Activated CD4-positive, alpha-beta memory T cell treated with anti-CD3 and anti-CD28 coated beads for 36 hours (primary cell): ENCODE results near the gene OR2L5. TPM values are rescaled to one million over a fixed set of nuclear protein-coding genes. Genes with fewer than 3 reads are reported as not detected.

Experiments
- CTCF ChIA-PET: fragments of 350-600 bp; sonication (Branson Sonifier 250); formaldehyde crosslinking; loops from one replicate; lab custom pipeline; 2021; ENCODE audit warnings: antibody characterized with exemption, inconsistent platforms; lab: Charles Lee
- POLR2A ChIA-PET: fragments of 350-600 bp; sonication (Branson Sonifier 250); formaldehyde crosslinking; loops from one replicate; lab custom pipeline; 2021; ENCODE audit warnings: antibody characterized with exemption; lab: Charles Lee
- DNase-seq: peaks from one replicate; pipeline ENCODE4 v3.0.0-alpha.2; 2020
- H3K27ac Mint-ChIP-seq: one replicate; pipeline ENCODE4 v1.8.0; 2021; ENCODE audit warnings: mixed read lengths
- H3K27me3 Mint-ChIP-seq: one replicate; pipeline ENCODE4 v1.8.0; 2021; ENCODE audit warnings: mixed read lengths
- H3K36me3 Mint-ChIP-seq: one replicate; pipeline ENCODE4 v1.8.0; 2021; ENCODE audit warnings: mixed read lengths
- H3K4me1 Mint-ChIP-seq: one replicate; pipeline ENCODE4 v1.8.0; 2021; ENCODE audit warnings: low read depth, mixed read lengths
- H3K4me3 Mint-ChIP-seq: one replicate; pipeline ENCODE4 v1.8.0; 2021; ENCODE audit warnings: mild to moderate bottlenecking, mixed read lengths
- H3K9me3 Mint-ChIP-seq: one replicate; pipeline ENCODE4 v1.8.0; 2021; ENCODE audit warnings: mixed read lengths
- intact Hi-C: fragments of 100-400 bp; cut with micrococcal nuclease; formaldehyde crosslinking; loops from one replicate; pipeline ENCODE4 v1.15.1; 2023
- total RNA-seq, 2 experiments: library from RNA; stranded (reverse); gene quantifications; one replicate each; pipeline ENCODE4 v1.2.3, GENCODE V29; 2021

The OR2L5 gene
- total RNA-seq, 2 experiments from 2014 or later, result not detected

DNA sequence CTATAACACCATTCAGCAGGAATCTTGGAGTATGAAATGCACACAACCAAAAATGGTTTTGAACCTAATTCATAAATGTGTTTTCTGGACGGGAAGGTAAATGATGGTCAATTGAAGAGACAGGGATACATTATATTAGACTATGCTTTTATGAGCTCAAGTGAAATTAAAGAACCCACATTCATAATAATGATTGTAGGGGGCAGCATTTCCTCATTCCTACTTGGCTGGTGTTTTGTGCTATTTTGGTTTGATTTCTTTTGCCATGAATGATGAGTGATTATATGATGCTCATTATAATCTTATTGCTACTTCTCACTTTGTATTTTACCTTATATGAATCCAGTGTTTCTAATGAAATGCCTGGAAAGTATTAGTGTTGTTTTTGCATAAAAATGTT is 33.5 kb downstream of the OR2L5 start:
- ChIA-PET POLR2A (no interaction called here), CTCF (no interaction called here)
- Mint-ChIP-seq H3K36me3 (peaks cover 3% of the 10 kb centered on the region), H3K27me3 (no peaks in the 10 kb centered on the region), H3K4me3 (no peak overlapping the region), H3K27ac (no peak overlapping the region), H3K9me3 (peaks cover 31% of the 10 kb centered on the region), H3K4me1 (no peaks in the 10 kb centered on the region)
- DNase-seq, result no peak
- intact Hi-C loops, result no loop called here

DNA sequence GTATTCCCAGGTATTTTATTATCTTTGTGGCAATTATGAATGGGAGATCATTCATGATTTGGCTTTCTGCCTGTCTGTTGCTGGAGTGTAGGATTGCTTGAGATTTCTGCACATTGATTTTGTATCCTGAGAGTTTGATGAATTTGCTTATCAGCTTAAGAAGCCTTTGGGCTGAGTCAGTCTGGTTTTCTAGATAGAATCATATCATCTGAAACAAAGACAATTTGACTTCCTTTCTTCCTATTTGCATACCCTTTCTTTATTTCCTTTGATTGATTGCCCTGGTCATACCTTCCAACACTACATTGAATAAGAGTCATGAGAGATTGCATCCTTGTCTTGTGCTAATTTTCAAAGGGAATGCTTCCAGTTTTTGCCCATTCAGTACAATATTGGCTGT is 41.2 kb downstream of the OR2L5 start:
- DNase-seq, result no peak
- Mint-ChIP-seq H3K27me3 (no peaks in the 10 kb centered on the region), H3K27ac (no peak overlapping the region), H3K36me3 (no peaks in the 10 kb centered on the region), H3K4me3 (no peak overlapping the region), H3K9me3 (peaks cover 29% of the 10 kb centered on the region), H3K4me1 (no peaks in the 10 kb centered on the region)
- intact Hi-C loops, result no loop called here
- POLR2A ChIA-PET, result no interaction called here
- CTCF ChIA-PET, result no interaction called here

GRCh38 chr1:248055261-248055660 is 41.8 kb downstream of the OR2L5 start:
- DNase-seq, result no peak
- POLR2A ChIA-PET, result no interaction called here
- no peak overlapping the region for H3K27ac Mint-ChIP-seq
- CTCF ChIA-PET, result no interaction called here
- no peaks in the 10 kb centered on the region for H3K27me3 Mint-ChIP-seq
- no peak overlapping the region for H3K4me3 Mint-ChIP-seq
- no peaks in the 10 kb centered on the region for H3K4me1 Mint-ChIP-seq
- peaks cover 27% of the 10 kb centered on the region for H3K9me3 Mint-ChIP-seq
- H3K36me3 Mint-ChIP-seq, result no peaks in the 10 kb centered on the region
- intact Hi-C loops, result no loop called here

DNA sequence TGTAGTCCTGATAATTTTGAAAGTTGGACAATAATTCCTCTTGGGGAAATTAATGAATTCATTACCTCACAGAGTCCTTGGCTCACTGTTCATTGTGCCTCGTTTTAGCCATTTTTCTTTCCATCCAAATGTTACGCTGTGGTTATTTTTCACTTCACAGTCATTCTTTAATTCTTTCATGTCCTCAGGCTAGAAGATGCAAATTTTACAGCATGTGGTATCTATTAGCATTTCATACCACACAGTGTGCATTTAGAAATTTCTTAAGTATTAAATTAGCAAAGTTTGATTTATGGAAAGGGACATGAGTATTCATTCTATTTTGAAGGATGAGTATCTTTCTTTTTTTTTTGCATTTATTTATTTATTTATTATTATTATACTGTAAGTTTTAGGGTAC is 51.6 kb downstream of the OR2L5 start:
- H3K27me3 Mint-ChIP-seq, result no peaks in the 10 kb centered on the region
- no peak overlapping the region for H3K4me3 Mint-ChIP-seq
- no peak for DNase-seq
- H3K4me1 Mint-ChIP-seq, result no peaks in the 10 kb centered on the region
- no peaks in the 10 kb centered on the region for H3K36me3 Mint-ChIP-seq
- intact Hi-C loops, result no loop called here
- ChIA-PET CTCF (no interaction called here), POLR2A (no interaction called here)
- H3K9me3 Mint-ChIP-seq, result peaks cover 11% of the 10 kb centered on the region
- no peak overlapping the region for H3K27ac Mint-ChIP-seq

GRCh38 chr1:248065604-248066003 is 52.1 kb downstream of the OR2L5 start:
- POLR2A ChIA-PET, result no interaction called here
- Mint-ChIP-seq H3K27ac (no peak overlapping the region), H3K4me1 (no peaks in the 10 kb centered on the region), H3K27me3 (no peaks in the 10 kb centered on the region), H3K36me3 (no peaks in the 10 kb centered on the region), H3K4me3 (no peak overlapping the region), H3K9me3 (peaks cover 12% of the 10 kb centered on the region)
- no peak for DNase-seq
- CTCF ChIA-PET, result no interaction called here
- intact Hi-C loops, result no loop called here

Other genes with a start within 250 kb of the OR2L5 start
- not detected for gene OR14A16, start 189.5 kb upstream of the OR2L5 start, total RNA-seq
- gene OR11L1, start 171.8 kb upstream of the OR2L5 start, total RNA-seq, result not detected
- under 1 TPM in 1 of 2 experiments, not detected in 1; 0.19 TPM for gene TRIM58, start 156.5 kb upstream of the OR2L5 start, total RNA-seq
- not detected for gene OR2W3, start 118.1 kb upstream of the OR2L5 start, total RNA-seq
- not detected for gene OR2T8, start 93.4 kb upstream of the OR2L5 start, total RNA-seq
- gene OR2AJ1, start 88.8 kb upstream of the OR2L5 start, total RNA-seq, result not detected
- gene OR2L8, start 64.8 kb upstream of the OR2L5 start, total RNA-seq, result not detected
- not detected for gene OR2AK2, start 48.4 kb upstream of the OR2L5 start, total RNA-seq
- gene OR2L2, start 16.4 kb downstream of the OR2L5 start, total RNA-seq, result under 1 TPM in 1 of 2 experiments, not detected in 1; 0.07 TPM
- gene OR2L3, start 33.2 kb downstream of the OR2L5 start, total RNA-seq, result not detected
- gene OR2L13, start 81.5 kb downstream of the OR2L5 start, total RNA-seq, result not detected
- not detected for gene OR2M5, start 131.5 kb downstream of the OR2L5 start, total RNA-seq
- not detected for gene OR2M2, start 161.2 kb downstream of the OR2L5 start, total RNA-seq
- gene OR2M3, start 183.6 kb downstream of the OR2L5 start, total RNA-seq, result not detected
- not detected for gene OR2M4, start 217.8 kb downstream of the OR2L5 start, total RNA-seq